GM19351 (cell line): Measurements from ENCODE around the gene PGA3.
"Not testable (repeated sequence)": the region's sequence is repeated elsewhere in the genome, so short reads cannot be mapped to it uniquely, and the experiment has no call there.

Experiments used
- ATAC-seq: cut with Tn5 transposase; IDR thresholded peaks from one replicate; pipeline ENCODE4 v1.9.1; 2021; ENCODE audit warnings: mild to moderate bottlenecking, moderate library complexity; ENCODE audit not compliant: unreplicated experiment

PGA3 gene

GRCh38 chr11:61248071-61248470 lies 44.8 kb downstream of the PGA3 start:
- ATAC-seq, result not testable (repeated sequence)

DNA sequence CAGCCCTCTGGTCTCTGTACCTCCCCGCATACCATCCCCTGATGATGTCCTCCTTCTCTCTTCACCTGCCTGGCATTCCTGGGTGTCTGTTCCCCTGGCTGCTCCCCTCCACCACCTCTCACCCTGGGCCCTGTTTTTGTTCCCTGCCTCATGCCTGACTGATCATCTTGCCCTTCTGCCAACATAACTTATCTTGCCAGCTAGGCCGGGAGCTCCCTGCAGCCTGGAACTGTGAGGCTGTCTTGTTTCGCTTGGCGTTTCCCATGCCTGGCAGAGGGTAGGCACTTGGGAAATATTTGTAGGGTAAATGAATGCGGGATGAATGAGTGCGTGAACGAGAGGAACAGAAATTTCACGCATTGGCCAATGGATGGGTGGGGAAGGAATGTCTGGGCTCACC lies 45.9 kb downstream of the PGA3 start:
- not testable (repeated sequence) for ATAC-seq

GRCh38 chr11:61250796-61251765 lies 47.8 kb downstream of the PGA3 start:
- not testable (repeated sequence) for ATAC-seq

DNA sequence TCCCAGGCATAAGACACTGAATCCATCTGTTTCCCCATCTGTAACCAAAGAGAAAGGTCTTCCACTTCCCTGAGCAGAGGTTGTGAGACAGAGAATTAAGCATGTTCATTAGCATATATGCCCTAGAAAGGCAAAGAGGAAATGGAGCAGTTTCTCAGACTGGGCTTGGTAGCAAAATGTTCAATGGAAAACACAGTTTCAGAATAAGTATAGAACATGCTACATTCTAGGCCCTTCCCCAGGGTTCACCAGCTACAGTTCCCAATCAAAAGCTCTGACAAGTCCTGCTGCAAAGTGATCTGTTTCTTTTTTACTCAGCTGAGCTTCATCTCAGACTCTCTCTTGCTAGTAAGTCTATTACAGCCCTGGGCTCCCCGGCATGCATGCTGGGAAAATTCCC lies 49.0 kb downstream of the PGA3 start:
- not testable (repeated sequence) for ATAC-seq

DNA sequence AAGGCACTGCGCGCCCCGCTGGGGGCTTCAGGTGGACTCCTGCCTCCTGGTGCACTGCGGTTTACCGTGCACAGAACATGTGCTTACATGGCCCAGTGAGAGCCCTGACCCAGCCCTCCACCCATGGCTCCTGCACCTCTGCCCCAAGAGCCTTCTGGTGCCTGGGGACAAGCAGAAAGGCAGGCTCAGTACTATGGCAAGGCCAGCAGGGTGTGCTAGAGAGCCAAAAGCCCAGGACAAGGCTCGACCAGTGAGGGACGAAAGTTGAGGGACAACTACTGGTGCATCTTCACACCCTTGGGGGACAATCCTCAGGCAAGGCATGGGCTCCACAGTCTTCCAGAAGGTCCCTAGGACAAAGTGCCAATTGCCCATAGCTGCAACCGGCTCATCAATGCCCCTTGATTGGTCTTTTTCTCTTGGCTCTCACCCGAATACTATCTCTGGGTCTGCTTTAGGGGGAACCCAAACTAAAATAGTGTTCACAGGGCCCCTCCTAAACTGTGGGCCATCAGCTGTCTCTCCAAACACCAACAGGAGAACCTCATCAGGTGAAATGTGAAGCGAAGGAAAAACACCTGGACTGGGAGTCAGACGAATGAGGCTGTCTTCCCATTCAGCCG lies 51.2 kb downstream of the PGA3 start:
- ATAC-seq, result peak; percentile 76

GRCh38 chr11:61256710-61257482 lies 53.6 kb downstream of the PGA3 start:
- no peak for ATAC-seq

DNA sequence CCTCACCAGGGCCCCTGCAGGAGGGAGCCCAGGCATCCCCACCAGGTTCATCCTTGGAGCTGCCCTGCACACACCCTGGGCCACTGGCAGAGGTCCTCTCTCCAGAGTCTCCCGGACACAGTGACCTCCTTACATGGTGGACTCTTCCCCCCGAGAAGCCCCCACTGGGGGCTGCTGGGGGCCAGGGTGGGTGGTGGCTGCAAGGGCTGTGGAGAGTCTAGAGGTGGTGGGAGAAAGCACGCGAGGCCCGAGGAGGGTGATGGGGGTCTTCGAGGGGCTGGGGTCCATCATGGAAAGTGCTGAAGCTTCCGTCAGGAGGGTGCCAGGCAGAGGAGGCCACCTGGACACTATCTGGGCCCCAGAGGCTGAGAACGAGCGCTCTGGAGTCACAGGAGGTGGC lies 55.2 kb downstream of the PGA3 start:
- ATAC-seq, result no peak

DNA sequence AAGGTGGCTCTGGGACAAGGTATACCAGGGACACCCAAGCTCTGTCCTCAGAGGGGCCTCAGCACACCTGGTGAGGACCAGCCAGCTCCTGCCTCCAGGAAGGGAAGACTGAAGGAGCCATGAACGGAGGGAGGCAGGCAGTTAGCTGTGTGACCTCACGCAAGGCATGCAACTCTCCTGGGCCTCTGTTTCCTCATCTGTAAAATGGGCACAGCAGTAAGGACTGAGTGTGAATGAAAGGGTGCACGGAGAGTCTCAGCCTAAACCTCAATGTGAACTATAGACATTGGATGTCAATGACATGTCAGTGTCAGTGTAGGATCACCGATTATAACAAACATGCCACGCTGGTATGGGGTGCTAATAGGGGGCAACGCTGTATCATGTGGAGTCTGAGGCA lies 56.0 kb downstream of the PGA3 start:
- ATAC-seq, result no peak
